Measurements from ENCODE around the gene STK31.
"Not testable (repeated sequence)": the region's sequence is repeated elsewhere in the genome, so short reads cannot be mapped to it uniquely, and the experiment has no call there.

Gene STK31

GRCh38 chr7:23852988-23853387, 143.0 kb downstream of the STK31 start:
- no peak overlapping the region for H3K9ac ChIP-seq (ENCODE audit: low read length)
- TF ChIP-seq EZH2phosphoT487 (IDR thresholded peaks at IDR 0.05; ENCODE audit: low read depth), result no peak
- no peak for TF ChIP-seq CTCF (IDR thresholded peaks at IDR 0.05; ENCODE audit: low read depth, low read length)
- no peaks in the 10 kb centered on the region for H3K4me1 ChIP-seq (ENCODE audit: low read length)
- no peak overlapping the region for H3K27ac ChIP-seq (ENCODE audit: low read length)
- no peak overlapping the region for H2AFZ ChIP-seq (ENCODE audit: low read depth, low read length)
- no peak overlapping the region for H3K4me3 ChIP-seq (ENCODE audit: low read length)
- no peaks in the 10 kb centered on the region for H3K79me2 ChIP-seq (ENCODE audit: low read length)
- H3K9me3 ChIP-seq (ENCODE audit: insufficient read depth, low read length), result no peaks in the 10 kb centered on the region
- H3K36me3 ChIP-seq (replicated peaks; ENCODE audit: low read depth, low read length), result no peaks in the 10 kb centered on the region
- no peak overlapping the region for H3K4me2 ChIP-seq (ENCODE audit: low read length)
- H4K20me1 ChIP-seq (ENCODE audit: insufficient read depth, low read length), result no peaks in the 10 kb centered on the region
- H3K27me3 ChIP-seq (ENCODE audit: low read depth, low read length), result no peaks in the 10 kb centered on the region

DNA sequence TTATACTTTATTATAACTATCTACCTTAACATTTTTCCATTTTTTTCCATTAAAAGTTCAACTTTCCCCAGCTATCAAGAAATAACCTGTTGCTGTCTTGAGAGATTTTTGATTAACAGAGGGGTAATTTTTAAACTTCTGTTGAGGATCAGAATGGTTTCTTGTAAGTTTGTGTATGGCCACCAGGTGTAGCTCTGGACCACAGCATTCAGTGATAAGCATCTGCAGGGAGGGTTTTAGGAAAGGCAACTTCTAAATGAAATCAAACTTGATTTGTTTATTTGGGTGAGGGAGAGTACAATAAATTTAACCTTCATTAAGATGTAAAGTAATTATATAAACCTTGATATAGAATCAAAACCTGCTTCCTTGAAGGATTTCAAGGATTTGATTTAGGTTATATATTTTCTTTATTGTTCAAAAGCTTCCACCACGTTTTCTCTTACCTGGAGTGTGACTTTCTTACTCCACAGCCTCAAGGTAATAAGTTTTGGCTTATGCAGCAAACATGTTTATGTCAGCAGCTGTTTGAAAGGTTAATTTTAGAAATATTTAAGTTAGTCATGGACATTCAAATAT, 153.3 kb downstream of the STK31 start:
- Histone ChIP-seq H2AFZ (ENCODE audit: low read depth, low read length) (no peak overlapping the region), H3K27me3 (ENCODE audit: low read depth, low read length) (0 out of 2 replicates have a peak, but pooled peaks cover 3% of the 10 kb centered on the region), H3K9ac (ENCODE audit: low read length) (no peak overlapping the region), H3K4me2 (ENCODE audit: low read length) (no peak overlapping the region), H3K36me3 (replicated peaks; ENCODE audit: low read depth, low read length) (no peaks in the 10 kb centered on the region), H3K27ac (ENCODE audit: low read length) (no peak overlapping the region), H3K4me3 (ENCODE audit: low read length) (no peak overlapping the region), H3K79me2 (ENCODE audit: low read length) (no peaks in the 10 kb centered on the region), H3K4me1 (ENCODE audit: low read length) (no peaks in the 10 kb centered on the region), H4K20me1 (ENCODE audit: insufficient read depth, low read length) (no peaks in the 10 kb centered on the region), H3K9me3 (ENCODE audit: insufficient read depth, low read length) (no peaks in the 10 kb centered on the region)
- no peak for TF ChIP-seq EZH2phosphoT487 (IDR thresholded peaks at IDR 0.05; ENCODE audit: low read depth)
- TF ChIP-seq CTCF (IDR thresholded peaks at IDR 0.05; ENCODE audit: low read depth, low read length), result peak; percentile 58

GRCh38 chr7:23864973-23865372, 155.0 kb downstream of the STK31 start:
- Histone ChIP-seq H3K4me2 (ENCODE audit: low read length) (no peak overlapping the region), H2AFZ (ENCODE audit: low read depth, low read length) (no peak overlapping the region)
- TF ChIP-seq EZH2phosphoT487 (IDR thresholded peaks at IDR 0.05; ENCODE audit: low read depth) (no peak), CTCF (IDR thresholded peaks at IDR 0.05; ENCODE audit: low read depth, low read length) (no peak)

DNA sequence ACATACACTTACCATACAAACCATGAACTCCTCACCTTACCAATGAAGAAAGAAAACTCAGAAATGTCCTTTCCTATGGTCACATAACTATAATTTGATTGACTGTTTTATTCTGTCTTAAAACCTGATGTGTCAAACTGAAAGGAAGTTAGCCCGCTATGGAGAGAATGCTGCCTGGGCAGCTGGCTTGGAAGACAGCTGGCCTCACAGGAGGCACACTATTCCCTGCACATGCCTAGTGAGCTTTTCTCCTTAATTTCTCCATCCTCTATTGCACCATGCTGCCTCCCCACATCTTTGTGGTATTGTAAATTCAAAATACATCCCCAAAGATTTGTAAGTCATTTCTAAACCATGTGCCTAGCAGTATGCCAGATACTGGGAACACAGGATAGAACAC, 163.3 kb downstream of the STK31 start:
- Histone ChIP-seq H3K4me2 (ENCODE audit: low read length) (no peak overlapping the region), H3K27me3 (ENCODE audit: low read depth, low read length) (no peaks in the 10 kb centered on the region), H3K9ac (ENCODE audit: low read length) (no peak overlapping the region), H4K20me1 (ENCODE audit: insufficient read depth, low read length) (no peaks in the 10 kb centered on the region), H2AFZ (ENCODE audit: low read depth, low read length) (no peak overlapping the region), H3K27ac (ENCODE audit: low read length) (no peak overlapping the region), H3K9me3 (ENCODE audit: insufficient read depth, low read length) (no peaks in the 10 kb centered on the region), H3K4me1 (ENCODE audit: low read length) (no peaks in the 10 kb centered on the region), H3K36me3 (replicated peaks; ENCODE audit: low read depth, low read length) (no peaks in the 10 kb centered on the region), H3K79me2 (ENCODE audit: low read length) (no peaks in the 10 kb centered on the region), H3K4me3 (ENCODE audit: low read length) (no peak overlapping the region)
- TF ChIP-seq EZH2phosphoT487 (IDR thresholded peaks at IDR 0.05; ENCODE audit: low read depth) (no peak), CTCF (IDR thresholded peaks at IDR 0.05; ENCODE audit: low read depth, low read length) (no peak)

More at GRCh38 chr7:23864973-23865372, 155.0 kb downstream of the STK31 start:
- Histone ChIP-seq H3K79me2 (ENCODE audit: low read length) (no peaks in the 10 kb centered on the region), H3K27me3 (ENCODE audit: low read depth, low read length) (0 out of 2 replicates have a peak, but pooled peaks cover 3% of the 10 kb centered on the region), H3K9me3 (ENCODE audit: insufficient read depth, low read length) (no peaks in the 10 kb centered on the region), H3K4me1 (ENCODE audit: low read length) (no peaks in the 10 kb centered on the region), H3K36me3 (replicated peaks; ENCODE audit: low read depth, low read length) (no peaks in the 10 kb centered on the region), H3K4me3 (ENCODE audit: low read length) (no peak overlapping the region), H3K9ac (ENCODE audit: low read length) (no peak overlapping the region), H3K27ac (ENCODE audit: low read length) (no peak overlapping the region), H4K20me1 (ENCODE audit: insufficient read depth, low read length) (no peaks in the 10 kb centered on the region)

GRCh38 chr7:23876526-23876925, 166.5 kb downstream of the STK31 start:
- H3K27me3 ChIP-seq (ENCODE audit: low read depth, low read length); H3K79me2 ChIP-seq (ENCODE audit: low read length); H3K4me1 ChIP-seq (ENCODE audit: low read length); H3K9me3 ChIP-seq (ENCODE audit: insufficient read depth, low read length); H3K36me3 ChIP-seq (replicated peaks; ENCODE audit: low read depth, low read length); H3K4me3 ChIP-seq (ENCODE audit: low read length); H3K4me2 ChIP-seq (ENCODE audit: low read length); H3K9ac ChIP-seq (ENCODE audit: low read length); H2AFZ ChIP-seq (ENCODE audit: low read depth, low read length); H4K20me1 ChIP-seq (ENCODE audit: insufficient read depth, low read length); H3K27ac ChIP-seq (ENCODE audit: low read length): not testable (repeated sequence)

All from OCI-LY3 (cell line).